Measurements from ENCODE around the gene FAM217A.

GRCh38 chr6:4128072-4128471 lies 49.1 kb upstream of the FAM217A start:
- TF ChIP-seq, protein P1, sequence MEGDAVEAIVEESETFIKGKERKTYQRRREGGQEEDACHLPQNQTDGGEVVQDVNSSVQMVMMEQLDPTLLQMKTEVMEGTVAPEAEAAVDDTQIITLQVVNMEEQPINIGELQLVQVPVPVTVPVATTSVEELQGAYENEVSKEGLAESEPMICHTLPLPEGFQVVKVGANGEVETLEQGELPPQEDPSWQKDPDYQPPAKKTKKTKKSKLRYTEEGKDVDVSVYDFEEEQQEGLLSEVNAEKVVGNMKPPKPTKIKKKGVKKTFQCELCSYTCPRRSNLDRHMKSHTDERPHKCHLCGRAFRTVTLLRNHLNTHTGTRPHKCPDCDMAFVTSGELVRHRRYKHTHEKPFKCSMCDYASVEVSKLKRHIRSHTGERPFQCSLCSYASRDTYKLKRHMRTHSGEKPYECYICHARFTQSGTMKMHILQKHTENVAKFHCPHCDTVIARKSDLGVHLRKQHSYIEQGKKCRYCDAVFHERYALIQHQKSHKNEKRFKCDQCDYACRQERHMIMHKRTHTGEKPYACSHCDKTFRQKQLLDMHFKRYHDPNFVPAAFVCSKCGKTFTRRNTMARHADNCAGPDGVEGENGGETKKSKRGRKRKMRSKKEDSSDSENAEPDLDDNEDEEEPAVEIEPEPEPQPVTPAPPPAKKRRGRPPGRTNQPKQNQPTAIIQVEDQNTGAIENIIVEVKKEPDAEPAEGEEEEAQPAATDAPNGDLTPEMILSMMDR (IDR thresholded peaks at IDR 0.05) = no peak
- TF ChIP-seq POLR2A (IDR thresholded peaks at IDR 0.05) = no peak

Measured in sigmoid colon (tissue), 3 donors.